H1 (cell line): ENCODE results near the gene INSIG1.

Experiments
- BRCA1 ChIP-seq: IDR thresholded peaks from 2 replicates; pipeline ENCODE4 v1.6.1; 2012; ENCODE audit warnings: low read depth, low read length, improper control_type of control experiment
- CEBPB ChIP-seq: IDR thresholded peaks from 2 replicates; pipeline ENCODE4 v1.6.1; 2012; ENCODE audit warnings: low read depth, low read length
- CHD7 ChIP-seq: fragments of 300-600 bp; sonication (generic); IDR thresholded peaks from 2 replicates; pipeline ENCODE4 v1.7.1; 2012; ENCODE audit warnings: low read length, moderate library complexity, mild to moderate bottlenecking, inconsistent platforms; ENCODE audit not compliant: insufficient replicate concordance
- CTCF ChIP-seq, 3 experiments: IDR thresholded peaks; 1 replicate in 2 of 3; 2 replicates in 1 of 3; pipeline versions ENCODE4 v1.5.1 to v1.6.1; 2011; ENCODE audit warnings: low read length in 3 of 3, mild to moderate bottlenecking in 3 of 3, inconsistent platforms in 2 of 3, low read depth in 1 of 3, moderate library complexity in 1 of 3; ENCODE audit not compliant: insufficient read depth in 1 of 3; ENCODE audit errors: control extremely low read depth in 1 of 3
- HDAC2 ChIP-seq, 2 experiments: fragments of 300-600 bp in 1 of 2; sonication (generic) in 1 of 2; IDR thresholded peaks; 2 replicates each; pipeline ENCODE4 v1.6.1; 2011 to 2012; ENCODE audit warnings: low read depth in 2 of 2, low read length in 2 of 2, mild to moderate bottlenecking in 2 of 2, moderate library complexity in 2 of 2, borderline replicate concordance in 1 of 2, inconsistent platforms in 1 of 2
- RBBP5 ChIP-seq: IDR thresholded peaks from 2 replicates; pipeline ENCODE4 v1.7.1; 2012; ENCODE audit warnings: low read depth, mild to moderate bottlenecking, inconsistent platforms, low read length, moderate library complexity, borderline replicate concordance
- SIN3A ChIP-seq, 2 experiments: IDR thresholded peaks in 1 of 2; conservative IDR thresholded peaks in 1 of 2; 2 replicates each; pipeline ENCODE4 v1.6.1; 2011 to 2012; ENCODE audit warnings: low read length in 2 of 2, improper control_type of control experiment in 1 of 2, low read depth in 1 of 2, mild to moderate bottlenecking in 1 of 2
- USF2 ChIP-seq: IDR thresholded peaks from 2 replicates; pipeline ENCODE4 v1.6.1; 2011; ENCODE audit warnings: low read length, improper control_type of control experiment

GRCh38 chr7:155277385-155277994, 20.2 kb upstream of the INSIG1 start:
- no peak for TF ChIP-seq RBBP5
- TF ChIP-seq BRCA1: no peak
- no peak for TF ChIP-seq USF2
- no peak for TF ChIP-seq CHD7
- TF ChIP-seq CEBPB: no peak
- TF ChIP-seq SIN3A (conservative IDR thresholded peaks at IDR 0.05 in 1 of 2, IDR thresholded peaks at IDR 0.05 in 1 of 2; ENCODE audit: low read depth in 1 of 2, low read length in 2 of 2): no peak
- TF ChIP-seq HDAC2 (IDR thresholded peaks at IDR 0.05; ENCODE audit: borderline replicate concordance in 1 of 2, low read depth in 2 of 2, low read length in 2 of 2): no peak
- no peak for TF ChIP-seq CTCF (IDR thresholded peaks at IDR 0.05; ENCODE audit: control extremely low read depth in 1 of 3, insufficient read depth in 1 of 3, low read depth in 1 of 3, low read length in 3 of 3)
